Psoas muscle (tissue), 8 donors: ENCODE results near the gene BCAS1. TPM values are rescaled to one million over a fixed set of nuclear protein-coding genes. Genes with fewer than 3 reads are reported as not detected.

Experiments
- ATAC-seq, 4 donors: fragments of 200-7000 bp; cut with Tn5 transposase; one replicate each; pipeline ENCODE4 v1.9.1; 2020; ENCODE audit warnings: moderate library complexity in 3 of 4, mild to moderate bottlenecking in 2 of 4
- DNase-seq, 2 donors: peaks; one replicate each; pipeline ENCODE4 v3.0.0-alpha.2; 2020
- H3K27ac ChIP-seq: fragments of 200-600 bp; one replicate; pipeline ENCODE4 v1.8.0; 2022
- H3K27me3 ChIP-seq, 3 donors: fragments of 200-600 bp in 1 of 3; one replicate each; pipeline versions ENCODE4 v1.6.1 to v1.8.0; 2013 to 2022; ENCODE audit warnings: low read length in 2 of 3, mild to moderate bottlenecking in 2 of 3, moderate library complexity in 1 of 3; ENCODE audit not compliant: insufficient read depth in 3 of 3
- H3K36me3 ChIP-seq, 2 donors: fragments of 200-600 bp in 1 of 2; one replicate each; pipeline versions ENCODE4 v1.6.1 to v1.8.0; 2013 to 2022; ENCODE audit warnings: low read depth in 1 of 2, mild to moderate bottlenecking in 1 of 2, moderate library complexity in 1 of 2; ENCODE audit not compliant: insufficient read depth in 1 of 2
- H3K4me1 ChIP-seq: fragments of 200-600 bp; one replicate; pipeline ENCODE4 v1.8.0; 2022
- H3K4me3 ChIP-seq: fragments of 200-600 bp; one replicate; pipeline ENCODE4 v1.8.0; 2022; ENCODE audit warnings: mild to moderate bottlenecking
- H3K9me3 ChIP-seq: fragments of 200-600 bp; one replicate; pipeline ENCODE4 v1.8.0; 2022
- CTCF ChIP-seq: fragments of 200-600 bp; IDR thresholded peaks from one replicate; pipeline ENCODE4 v1.8.0; 2022; ENCODE audit warnings: antibody characterized with exemption
- WGBS, 3 donors: extraction: QIAGEN DNeasy Blood & Tissue Kit; methylation state at CpG; one replicate each; pipeline versions ENCODE4 v1.1.6 to v1.1.7; 2013; 5-methylcytosine and 5-hydroxymethylcytosine counted together
- intact Hi-C, 2 donors: fragments of 100-400 bp; cut with DNase I; formaldehyde crosslinking; loops; one replicate each; pipeline versions ENCODE4 v1.11.0 to v1.14.2; 2022
- long read RNA-seq, 2 donors: library from polyadenylated mRNA; unstranded; transcript quantifications; one replicate each; pipeline ENCODE4 v2.0.0, GENCODE V29; 2021
- polyA plus RNA-seq, 3 donors: library from polyadenylated mRNA; stranded (reverse); fragments of 200-250 nt; gene quantifications; one replicate each; pipeline ENCODE4 v1.2.3, GENCODE V29; 2013
- total RNA-seq, 4 donors: library from RNA; stranded (reverse); fragmentation: NEBNext Ultra II Directional in 2 of 4; extraction: Animal tissue kit (Norgen Biotek cat#: 25700) in 2 of 4; gene quantifications; one replicate each; pipeline versions ENCODE4 v1.2.1 to v1.2.4, GENCODE V29; 2021 to 2023
- donor health status: healthy with polysubstance abuse.
- donor health status: DM: no; HTN: no; CAD: no; lungs with moderate emphysema.
- donor health status: Bipolar disorder and iron deficiency.
- donor health status: healthy.
- donor health status: DM: yes; HTN: yes; CAD: no.
- donor health status: DM: no; HTN: no; CAD: no.
- donor health status: DM: no; HTN: no; CAD: no.
- donor health status: DM: yes; HTN: yes; CAD: no.

Gene BCAS1
- total RNA-seq (under 1 TPM in 2 of 4 donors, not detected in 2; 0.17 to 0.26 TPM), polyA plus RNA-seq (under 1 TPM; 0.01 to 0.16 (median 0.04) TPM)
- long read RNA-seq, donor 1 = 0 reads
- long read RNA-seq, donor 2 = 0 reads

- WGBS, 3 donors = 54 to 64% (median 62%) methylated on average over 11 of the region's 11 CpGs
- no peak for TF ChIP-seq CTCF
- DNase-seq (no peak), ATAC-seq (no peak)
- Histone ChIP-seq H3K27ac (no peak within 1 kb of the TSS), H3K4me3 (no peak within 1 kb of the TSS), H3K27me3 (peaks cover 0 to 2% (median 0%) of the 10 kb centered on the region in 3 donors), H3K36me3 (no peaks in the 10 kb centered on the region), H3K4me1 (no peaks in the 10 kb centered on the region), H3K9me3 (no peaks in the 10 kb centered on the region)
- intact Hi-C loops = no loop called here
Observed at GRCh38 chr20:54070187-54070987, at the start of gene BCAS1. BCAS1 (minus strand) TSS chr20:54070594; CDS start chr20:54058718, 11,876 bp downstream.

- ATAC-seq (no peak), DNase-seq (no peak)
- Histone ChIP-seq H3K27ac (no peak overlapping the region), H3K36me3 (no peaks in the 10 kb centered on the region), H3K4me1 (no peaks in the 10 kb centered on the region), H3K27me3 (no peaks in the 10 kb centered on the region), H3K9me3 (no peaks in the 10 kb centered on the region), H3K4me3 (no peak overlapping the region)
- intact Hi-C loops = no loop called here
- no peak for TF ChIP-seq CTCF
- WGBS, 3 donors = 64 to 81% (median 69%) methylated on average over 2 of the region's 2 CpGs
Observed at GRCh38 chr20:54119744-54120143, 49.4 kb upstream of the BCAS1 start.

GRCh38 chr20:54118220-54119001 lies 48.0 kb upstream of the BCAS1 start:
- no peaks in the 10 kb centered on the region for H3K27me3 ChIP-seq
- no peak for DNase-seq
- no peak for ATAC-seq
- 77 to 78% (median 77%) methylated on average over 9 of the region's 9 CpGs for WGBS, 3 donors
- no peak for TF ChIP-seq CTCF
- intact Hi-C loops = no loop called here
- no peak overlapping the region for H3K4me3 ChIP-seq
- no peak overlapping the region for H3K27ac ChIP-seq
- no peaks in the 10 kb centered on the region for H3K36me3 ChIP-seq
- no peaks in the 10 kb centered on the region for H3K9me3 ChIP-seq
- no peaks in the 10 kb centered on the region for H3K4me1 ChIP-seq

GRCh38 chr20:54116550-54117235 lies 46.3 kb upstream of the BCAS1 start:
- WGBS, 3 donors = 94 to 96% (median 95%) methylated on average over 4 of the region's 4 CpGs
- H3K9me3 ChIP-seq = no peaks in the 10 kb centered on the region
- H3K27ac ChIP-seq = no peak overlapping the region
- no peaks in the 10 kb centered on the region for H3K4me1 ChIP-seq
- H3K36me3 ChIP-seq = no peaks in the 10 kb centered on the region
- intact Hi-C loops = no loop called here
- no peak for TF ChIP-seq CTCF
- H3K4me3 ChIP-seq = no peak overlapping the region
- no peak for ATAC-seq
- no peaks in the 10 kb centered on the region for H3K27me3 ChIP-seq
- DNase-seq = no peak
